HCT116 (cell line): ENCODE data around the gene AACS. TPM values are rescaled to one million over a fixed set of nuclear protein-coding genes. Genes with fewer than 3 reads are reported as not detected.

Experiments used
- ATAC-seq: fragments of 200-7000 bp; cut with Tn5 transposase; 2 replicates; pipeline ENCODE4 v1.9.1; 2020; ENCODE audit warnings: mild to moderate bottlenecking, moderate library complexity
- BruUV-seq: library from RNA; stranded (reverse); fragments of 400-500 nt; replicated peaks from 2 replicates; lab custom pipeline; 2021; lab: Mats Ljungman, UMichigan
- CTCF ChIA-PET: fragments of 300-600 bp; sonication (Branson Sonifier 250); formaldehyde crosslinking; loops from one replicate; lab custom pipeline; 2021; ENCODE audit warnings: antibody characterized with exemption; lab: Charles Lee
- POLR2A ChIA-PET: fragments of 300-600, 350-600 bp; sonication (Branson Sonifier 250); formaldehyde crosslinking; loops from one replicate; lab custom pipeline; 2021; ENCODE audit warnings: antibody characterized with exemption; lab: Charles Lee
- RAD21 ChIA-PET, 2 experiments: fragments of 300-600 bp; sonication (Branson Sonifier 250); formaldehyde crosslinking; loops; one replicate each; lab custom pipeline; 2023; ENCODE audit warnings: low total read pairs in 2 of 2; ENCODE audit not compliant: uncharacterized antibody in 2 of 2, unreplicated experiment in 2 of 2, low non-redundant PET in 1 of 2; lab: Charles Lee
- DNase-seq: peaks from one replicate; pipeline ENCODE4 v3.0.0-alpha.2; 2010; ENCODE audit warnings: low read depth, low spot score
- H2AFZ ChIP-seq: fragments of 200-600 bp; shearing (Covaris generic), sonication (generic); 2 replicates; pipeline ENCODE4 v1.6.1; 2017; ENCODE audit warnings: low read depth, mixed run types, mixed read lengths, antibody characterized with exemption, low read length; ENCODE audit not compliant: poor library complexity, severe bottlenecking
- H3K27ac ChIP-seq: 2 replicates; pipeline ENCODE4 v1.5.1; 2012; ENCODE audit warnings: low read depth, low read length
- H3K27me3 ChIP-seq: fragments of 200-600 bp; sonication (generic); 2 replicates; pipeline ENCODE4 v1.6.1; 2016; ENCODE audit warnings: mixed run types, low read length, mixed read lengths; ENCODE audit not compliant: insufficient read depth
- H3K36me3 ChIP-seq, 2 experiments: fragments of 200-500 bp in 1 of 2; fragments of 200-600 bp in 1 of 2; sonication (Bioruptor generic) in 1 of 2; sonication (generic) in 1 of 2; 2 replicates each; pipeline versions ENCODE4 v1.5.1 to v1.6.1; 2014 to 2016; ENCODE audit warnings: low read length in 2 of 2, inconsistent platforms in 1 of 2, mixed read lengths in 1 of 2, mixed run types in 1 of 2; ENCODE audit not compliant: insufficient read depth in 2 of 2, control insufficient read depth in 1 of 2
- H3K4me1 ChIP-seq, 2 experiments: fragments of 200-600 bp in 1 of 2; sonication (generic) in 1 of 2; 2 replicates each; pipeline versions ENCODE4 v1.5.1 to v1.6.1; 2012 to 2017; ENCODE audit warnings: low read length in 2 of 2, inconsistent platforms in 1 of 2, mild to moderate bottlenecking in 1 of 2, mixed read lengths in 1 of 2, mixed run types in 1 of 2, moderate library complexity in 1 of 2; ENCODE audit not compliant: insufficient read depth in 2 of 2, control insufficient read depth in 1 of 2
- H3K4me2 ChIP-seq: fragments of 200-600 bp; sonication (generic); 2 replicates; pipeline ENCODE4 v1.6.1; 2017; ENCODE audit warnings: mixed run types, low read length, mixed read lengths
- H3K4me3 ChIP-seq, 2 experiments: fragments of 200-600 bp in 1 of 2; sonication (generic) in 1 of 2; replicated peaks in 1 of 2; 2 replicates each; pipeline ENCODE4 v1.5.1; 2011 to 2016; ENCODE audit warnings: low read length in 2 of 2, control low read depth in 1 of 2, low read depth in 1 of 2, mild to moderate bottlenecking in 1 of 2, mixed read lengths in 1 of 2, mixed run types in 1 of 2
- H3K79me2 ChIP-seq: fragments of 200-600 bp; sonication (generic); 2 replicates; pipeline ENCODE4 v1.6.1; 2017; ENCODE audit warnings: mild to moderate bottlenecking, mixed run types, low read length, moderate library complexity, mixed read lengths; ENCODE audit not compliant: insufficient read depth
- H3K9ac ChIP-seq: fragments of 200-600 bp; sonication (generic); 2 replicates; pipeline ENCODE4 v1.6.1; 2016; ENCODE audit warnings: low read length, mixed read lengths
- H3K9me2 ChIP-seq: fragments of 200-600 bp; sonication (generic), shearing (Covaris generic); 2 replicates; pipeline ENCODE4 v1.6.1; 2017; ENCODE audit warnings: mixed run types, mild to moderate bottlenecking, moderate library complexity; ENCODE audit not compliant: insufficient read depth
- H3K9me3 ChIP-seq, 2 experiments: fragments of 200-500 bp in 1 of 2; fragments of 200-600 bp in 1 of 2; sonication (Bioruptor generic) in 1 of 2; sonication (generic) in 1 of 2; 2 replicates each; pipeline ENCODE4 v1.6.1; 2014 to 2017; ENCODE audit warnings: low read length in 2 of 2, mixed read lengths in 2 of 2, inconsistent platforms in 1 of 2, low read depth in 1 of 2, mild to moderate bottlenecking in 1 of 2, mixed run types in 1 of 2, moderate library complexity in 1 of 2; ENCODE audit not compliant: control insufficient read depth in 1 of 2, insufficient read depth in 1 of 2
- H4K20me1 ChIP-seq: fragments of 200-600 bp; sonication (generic), shearing (Covaris generic); 2 replicates; pipeline ENCODE4 v1.6.1; 2017; ENCODE audit warnings: mixed run types, mild to moderate bottlenecking, moderate library complexity; ENCODE audit not compliant: insufficient read depth
- CTCF ChIP-seq, 3 experiments: fragments of 200-600 bp in 1 of 3; sonication (generic) in 1 of 3; IDR thresholded peaks in 2 of 3; conservative IDR thresholded peaks in 1 of 3; 2 replicates each; pipeline ENCODE4 v1.5.1; 2012 to 2017; ENCODE audit warnings: low read depth in 2 of 3, low read length in 2 of 3, antibody characterized with exemption in 1 of 3, borderline replicate concordance in 1 of 3, control low read depth in 1 of 3, mild to moderate bottlenecking in 1 of 3, mixed read lengths in 1 of 3, mixed run types in 1 of 3, moderate library complexity in 1 of 3; ENCODE audit not compliant: insufficient read depth in 1 of 3
- EGR1 ChIP-seq: IDR thresholded peaks from 2 replicates; pipeline ENCODE4 v1.6.1; 2012; ENCODE audit warnings: low read depth
- MAX ChIP-seq: IDR thresholded peaks from 2 replicates; pipeline ENCODE4 v1.6.1; 2012
- POLR2AphosphoS5 ChIP-seq: IDR thresholded peaks from 2 replicates; pipeline ENCODE4 v1.6.1; 2011; ENCODE audit warnings: mild to moderate bottlenecking, low read depth, low read length, moderate library complexity
- RAD21 ChIP-seq: IDR thresholded peaks from 2 replicates; pipeline ENCODE4 v1.6.1; 2012; ENCODE audit warnings: low read depth, mild to moderate bottlenecking
- REST ChIP-seq: IDR thresholded peaks from 2 replicates; pipeline ENCODE4 v1.6.1; 2012; ENCODE audit warnings: low read depth
- SIN3A ChIP-seq: IDR thresholded peaks from 2 replicates; pipeline ENCODE4 v1.6.1; 2012; ENCODE audit warnings: low read depth
- YY1 ChIP-seq: IDR thresholded peaks from 2 replicates; pipeline ENCODE4 v1.6.1; 2011; ENCODE audit warnings: low read length, low read depth, moderate library complexity, mild to moderate bottlenecking; ENCODE audit not compliant: insufficient replicate concordance; ENCODE audit errors: extremely low read depth
- intact Hi-C: fragments of 100-400 bp; cut with micrococcal nuclease; formaldehyde crosslinking; loops from 2 replicates; pipeline ENCODE4 v1.10.0; 2022
- total RNA-seq: library from RNA; stranded (reverse); gene quantifications from one replicate; pipeline ENCODE4 v1.2.1, GENCODE V29; 2021; ENCODE audit not compliant: unreplicated experiment

AACS gene
- total RNA-seq, 1 experiment from 2014 or later, result 16.0 TPM

GRCh38 chr12:125096894-125097293, 31.7 kb downstream of the AACS start:
- no peaks in the 10 kb centered on the region for H3K9me2 ChIP-seq
- H3K4me2 ChIP-seq, result no peak overlapping the region
- ChIA-PET POLR2A (no interaction called here), CTCF (no interaction called here)
- no peaks in the 10 kb centered on the region for H4K20me1 ChIP-seq
- H3K4me1 ChIP-seq, result no peaks in the 10 kb centered on the region
- BruUV-seq, result no TSS peak
- H3K27me3 ChIP-seq, result no peaks in the 10 kb centered on the region
- H3K36me3 ChIP-seq, result no peaks in the 10 kb centered on the region; a peak in 2 of 4 replicates
- no peak overlapping the region for H3K27ac ChIP-seq
- intact Hi-C loops, result no loop called here
- no peaks in the 10 kb centered on the region for H3K9me3 ChIP-seq
- H3K79me2 ChIP-seq, result no peaks in the 10 kb centered on the region
- no peak overlapping the region for H3K4me3 ChIP-seq
- ATAC-seq (no peak), DNase-seq (no peak)
- TF ChIP-seq REST (no peak), CTCF (IDR thresholded peaks at IDR 0.05 in 2 of 3, conservative IDR thresholded peaks at IDR 0.05 in 1 of 3; ENCODE audit: borderline replicate concordance in 1 of 3, insufficient read depth in 1 of 3, low read depth in 2 of 3, low read length in 2 of 3) (0 out of 6 replicates have a peak, but pooled peaks of 1 of the 3 experiments have one; percentile 4)
- TF ChIP-seq, all 23 proteins: peak for 1
- RAD21 ChIA-PET, result no interaction called here
- Histone ChIP-seq H3K9ac (no peak overlapping the region), H2AFZ (no peak overlapping the region)

- Histone ChIP-seq H3K36me3 (no peaks in the 10 kb centered on the region; a peak in 1 of 4 replicates), H3K4me1 (no peaks in the 10 kb centered on the region), H3K9me2 (no peaks in the 10 kb centered on the region), H3K9me3 (no peaks in the 10 kb centered on the region), H3K27me3 (no peaks in the 10 kb centered on the region), H3K9ac (no peak overlapping the region), H4K20me1 (no peaks in the 10 kb centered on the region), H3K27ac (no peak overlapping the region), H3K79me2 (no peaks in the 10 kb centered on the region), H3K4me2 (no peak overlapping the region), H3K4me3 (no peak overlapping the region), H2AFZ (no peak overlapping the region)
- CTCF ChIA-PET, result no interaction called here
- BruUV-seq, result no TSS peak
- no peak for ATAC-seq
- RAD21 ChIA-PET, result no interaction called here
- POLR2A ChIA-PET, result no interaction called here
- DNase-seq, result no peak
- intact Hi-C loops, result no loop called here
- no peak for TF ChIP-seq MAX
- TF ChIP-seq YY1, result no peak
- no peak for TF ChIP-seq CTCF (IDR thresholded peaks at IDR 0.05 in 2 of 3, conservative IDR thresholded peaks at IDR 0.05 in 1 of 3; ENCODE audit: borderline replicate concordance in 1 of 3, insufficient read depth in 1 of 3, low read depth in 2 of 3, low read length in 2 of 3)
- no peak for TF ChIP-seq EGR1
- no peak for TF ChIP-seq POLR2AphosphoS5
- no peak for TF ChIP-seq RAD21
- TF ChIP-seq SIN3A, result no peak
These were observed 32.2 kb downstream of the AACS start for GRCh38 chr12:125097427-125097826.
